Kidney (tissue), 14 donors: Measurements from ENCODE around the gene RAB28. TPM values are rescaled to one million over a fixed set of nuclear protein-coding genes. Genes with fewer than 3 reads are reported as not detected.

Experiments used
- DNase-seq, 5 donors: peaks; one replicate each; pipeline ENCODE4 v3.0.0-alpha.2; 2013 to 2020
- FAIRE-seq: peaks from 2 replicates; lab custom pipeline; 2012; peaks lifted over from hg19 to GRCh38; lab: Jason Lieb, UNC
- H3K27ac ChIP-seq, 2 donors: one replicate each; pipeline ENCODE4 v1.7.0; 2013; ENCODE audit warnings: low read depth in 2 of 2, low read length in 2 of 2, inconsistent platforms in 1 of 2
- H3K27me3 ChIP-seq: one replicate; pipeline ENCODE4 v1.7.1; 2013; ENCODE audit warnings: low read length, inconsistent platforms; ENCODE audit not compliant: control insufficient read depth, insufficient read depth
- H3K36me3 ChIP-seq, 3 donors: one replicate each; pipeline versions ENCODE4 v1.7.0 to v1.7.1; 2013; ENCODE audit warnings: low read length in 3 of 3, control low read depth in 1 of 3, inconsistent platforms in 1 of 3; ENCODE audit not compliant: insufficient read depth in 3 of 3, control insufficient read depth in 2 of 3
- H3K4me1 ChIP-seq, 3 donors: one replicate each; pipeline versions ENCODE4 v1.7.0 to v1.7.1; 2013; ENCODE audit warnings: low read length in 3 of 3, inconsistent platforms in 1 of 3, low read depth in 1 of 3; ENCODE audit not compliant: control insufficient read depth in 2 of 3, insufficient read depth in 2 of 3
- H3K4me3 ChIP-seq, 3 donors: one replicate each; pipeline versions ENCODE4 v1.7.0 to v1.8.1; 2013; ENCODE audit warnings: low read length in 3 of 3, control low read depth in 1 of 3, inconsistent platforms in 1 of 3
- H3K9ac ChIP-seq, 3 donors: one replicate each; pipeline versions ENCODE4 v1.7.0 to v1.7.1; 2013; ENCODE audit warnings: low read length in 3 of 3, control low read depth in 1 of 3, inconsistent platforms in 1 of 3
- H3K9me3 ChIP-seq, 3 donors: one replicate each; pipeline versions ENCODE4 v1.7.0 to v1.7.1; 2013; ENCODE audit warnings: low read length in 3 of 3, control low read depth in 1 of 3, inconsistent platforms in 1 of 3; ENCODE audit not compliant: control insufficient read depth in 2 of 3, insufficient read depth in 1 of 3
- intact Hi-C: fragments of 100-400 bp; cut with DNase I; formaldehyde crosslinking; loops from one replicate; pipeline ENCODE4 v1.11.1; 2022
- polyA plus RNA-seq: library from polyadenylated mRNA; stranded (reverse); fragments of 350-450 nt; fragmentation: Illumina TruSeq; extraction: RNeasy Lipid Tissue Mini Kit (QIAGEN cat#74804); gene quantifications from one replicate; pipeline ENCODE4 v1.2.3, GENCODE V29; 2014; ENCODE audit warnings: low read depth, low replicate concordance; ENCODE audit not compliant: insufficient read depth
- total RNA-seq: library from RNA; stranded (reverse); fragmentation: NEBNext Ultra II Directional; extraction: Animal tissue kit (Norgen Biotek cat#: 25700); gene quantifications from one replicate; pipeline ENCODE4 v1.2.1, GENCODE V29; 2021
- TF ChIP-seq, protein P1 (sequence below): IDR thresholded peaks from 3 replicates; pipeline ENCODE4 v1.5.1; 2012; ENCODE audit warnings: mild to moderate bottlenecking, moderate library complexity, borderline replicate concordance; ENCODE audit not compliant: insufficient read depth; ENCODE audit errors: extremely low read depth
- donor health status: control.
- donor health status: control.
- donor health status: control.
- donor health status: control.
- donor health status: control.
- donor health status: DM: yes; HTN: yes; CAD: no.
- donor health status: Normal renal cell carcinoma (clear cell type).

RAB28 gene
- total and polyA plus RNA-seq, 2 donors from 2014 or later, result 16.2 to 19.1 TPM

- Histone ChIP-seq H3K36me3 (peaks cover 0 to 6% (median 0%) of the 10 kb centered on the region in 3 donors), H3K9ac (no peak overlapping the region), H3K9me3 (no peaks in the 10 kb centered on the region), H3K27ac (no peak overlapping the region), H3K27me3 (no peaks in the 10 kb centered on the region), H3K4me3 (no peak overlapping the region), H3K4me1 (no peaks in the 10 kb centered on the region)
- TF ChIP-seq, protein P1, sequence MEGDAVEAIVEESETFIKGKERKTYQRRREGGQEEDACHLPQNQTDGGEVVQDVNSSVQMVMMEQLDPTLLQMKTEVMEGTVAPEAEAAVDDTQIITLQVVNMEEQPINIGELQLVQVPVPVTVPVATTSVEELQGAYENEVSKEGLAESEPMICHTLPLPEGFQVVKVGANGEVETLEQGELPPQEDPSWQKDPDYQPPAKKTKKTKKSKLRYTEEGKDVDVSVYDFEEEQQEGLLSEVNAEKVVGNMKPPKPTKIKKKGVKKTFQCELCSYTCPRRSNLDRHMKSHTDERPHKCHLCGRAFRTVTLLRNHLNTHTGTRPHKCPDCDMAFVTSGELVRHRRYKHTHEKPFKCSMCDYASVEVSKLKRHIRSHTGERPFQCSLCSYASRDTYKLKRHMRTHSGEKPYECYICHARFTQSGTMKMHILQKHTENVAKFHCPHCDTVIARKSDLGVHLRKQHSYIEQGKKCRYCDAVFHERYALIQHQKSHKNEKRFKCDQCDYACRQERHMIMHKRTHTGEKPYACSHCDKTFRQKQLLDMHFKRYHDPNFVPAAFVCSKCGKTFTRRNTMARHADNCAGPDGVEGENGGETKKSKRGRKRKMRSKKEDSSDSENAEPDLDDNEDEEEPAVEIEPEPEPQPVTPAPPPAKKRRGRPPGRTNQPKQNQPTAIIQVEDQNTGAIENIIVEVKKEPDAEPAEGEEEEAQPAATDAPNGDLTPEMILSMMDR, result no peak
- peak in 2 of 5 donors; percentile 6 to 11 for DNase-seq
- FAIRE-seq, result no peak
- intact Hi-C loops, result no loop called here
Measured at GRCh38 chr4:13371048-13371447, 113.1 kb downstream of the RAB28 start.

DNA sequence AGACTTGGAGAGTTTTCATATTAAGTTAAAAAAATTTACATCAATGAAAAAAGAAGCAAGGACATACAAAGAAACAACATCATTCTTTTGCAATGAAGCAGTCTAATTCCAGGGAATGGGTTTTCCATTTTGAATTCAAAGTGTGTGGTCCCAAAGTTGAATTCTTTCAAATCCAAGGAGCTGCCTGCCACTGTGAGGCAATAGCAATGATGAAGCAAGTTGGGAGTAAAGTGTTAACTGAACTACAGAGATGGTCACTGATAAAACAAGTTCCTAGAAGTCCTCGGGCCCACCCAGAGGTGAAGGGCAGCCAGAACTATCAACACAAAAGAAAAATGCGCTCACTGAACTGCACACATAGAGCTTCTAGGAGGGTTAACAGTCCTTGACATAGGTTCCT is 115.9 kb downstream of the RAB28 start:
- Histone ChIP-seq H3K4me3 (no peak overlapping the region), H3K4me1 (no peaks in the 10 kb centered on the region)

GRCh38 chr4:13367691-13368090 is 116.4 kb downstream of the RAB28 start:
- FAIRE-seq (no peak), DNase-seq (no peak)
- intact Hi-C loops, result no loop called here
- Histone ChIP-seq H3K9me3 (no peaks in the 10 kb centered on the region), H3K4me3 (no peak overlapping the region), H3K27ac (no peak overlapping the region), H3K36me3 (peaks cover 0 to 6% (median 0%) of the 10 kb centered on the region in 3 donors), H3K27me3 (no peaks in the 10 kb centered on the region), H3K4me1 (no peaks in the 10 kb centered on the region), H3K9ac (no peak overlapping the region)
- TF ChIP-seq, protein P1, result no peak

More for the DNA sequence above, 115.9 kb downstream of the RAB28 start:
- H3K36me3 ChIP-seq, result peaks cover 0 to 6% (median 0%) of the 10 kb centered on the region in 3 donors
- FAIRE-seq (no peak), DNase-seq (peak in 2 of 5 donors; percentile 11 to 20)
- TF ChIP-seq, protein P1, result no peak
- H3K9me3 ChIP-seq, result no peaks in the 10 kb centered on the region
- intact Hi-C loops, result no loop called here
- H3K9ac ChIP-seq, result no peak overlapping the region
- H3K27me3 ChIP-seq, result no peaks in the 10 kb centered on the region
- H3K27ac ChIP-seq, result no peak overlapping the region

DNA sequence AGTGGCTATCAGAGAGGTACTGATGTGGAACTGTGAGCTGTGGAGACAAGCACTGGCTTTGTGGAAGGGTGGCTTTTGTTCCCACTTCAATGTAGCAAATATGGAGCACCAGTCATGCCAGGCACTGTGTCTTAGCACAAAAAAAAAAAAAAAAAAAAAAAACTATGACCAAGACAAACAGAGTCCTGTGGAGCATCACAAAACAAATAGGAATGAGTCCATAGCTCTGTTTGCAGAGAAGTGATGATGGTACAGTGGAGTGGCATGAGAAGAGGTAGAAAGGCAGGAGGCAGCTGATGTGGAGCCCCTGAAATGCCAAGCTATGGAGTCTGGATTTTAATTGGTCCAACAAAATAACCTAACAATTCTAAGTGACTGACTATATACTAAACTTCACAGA is 116.9 kb downstream of the RAB28 start:
- intact Hi-C loops, result no loop called here
- FAIRE-seq (no peak), DNase-seq (no peak)
- Histone ChIP-seq H3K9ac (no peak overlapping the region), H3K4me1 (no peaks in the 10 kb centered on the region), H3K4me3 (no peak overlapping the region), H3K27me3 (no peaks in the 10 kb centered on the region), H3K9me3 (no peaks in the 10 kb centered on the region), H3K36me3 (peaks cover 0 to 6% (median 0%) of the 10 kb centered on the region in 3 donors), H3K27ac (no peak overlapping the region)
- TF ChIP-seq, protein P1, result no peak
